HG03103 (cell line): Measurements from ENCODE around the gene PRTG.
"Not testable (repeated sequence)": the region's sequence is repeated elsewhere in the genome, so short reads cannot be mapped to it uniquely, and the experiment has no call there.

Experiments used
- ATAC-seq: cut with Tn5 transposase; IDR thresholded peaks from one replicate; pipeline ENCODE4 v1.9.1; 2021; ENCODE audit warnings: low read depth; ENCODE audit not compliant: unreplicated experiment

The PRTG gene

GRCh38 chr15:55742927-55743728 lies at the start of gene PRTG:
TSS of gene PRTG (minus strand) at chr15:55743152. CDS start at chr15:55742931, 221 bp downstream.
- ATAC-seq: no peak

- ATAC-seq: no peak
Measured at GRCh38 chr15:55791551-55792400, 48.8 kb upstream of the PRTG start.

- ATAC-seq: no peak
Measured at GRCh38 chr15:55789066-55789660, 46.2 kb upstream of the PRTG start.

GRCh38 chr15:55786341-55786740 lies 43.4 kb upstream of the PRTG start:
- no peak for ATAC-seq

- not testable (repeated sequence) for ATAC-seq
Measured at GRCh38 chr15:55785593-55785992, 42.6 kb upstream of the PRTG start.

- no peak for ATAC-seq
Measured at GRCh38 chr15:55784286-55784685, 41.3 kb upstream of the PRTG start.

GRCh38 chr15:55782901-55783300 lies 39.9 kb upstream of the PRTG start:
- no peak for ATAC-seq

- no peak for ATAC-seq
Measured at GRCh38 chr15:55780292-55780691, 37.3 kb upstream of the PRTG start.

GRCh38 chr15:55778932-55779331 lies 36.0 kb upstream of the PRTG start:
- no peak for ATAC-seq

- no peak for ATAC-seq
Measured at GRCh38 chr15:55775316-55775715, 32.4 kb upstream of the PRTG start.

GRCh38 chr15:55774113-55774970 lies 31.4 kb upstream of the PRTG start:
- peak; percentile 74 for ATAC-seq

- ATAC-seq: no peak
Measured at GRCh38 chr15:55770806-55771205, 27.9 kb upstream of the PRTG start.

- no peak for ATAC-seq
Measured at GRCh38 chr15:55770261-55770660, 27.3 kb upstream of the PRTG start.

- ATAC-seq: no peak
Measured at GRCh38 chr15:55768670-55769185, 25.8 kb upstream of the PRTG start.

GRCh38 chr15:55766676-55767075 lies 23.7 kb upstream of the PRTG start:
- ATAC-seq: no peak

- ATAC-seq: no peak
Measured at GRCh38 chr15:55764398-55764797, 21.4 kb upstream of the PRTG start.

- ATAC-seq: no peak
Measured at GRCh38 chr15:55758580-55758986, 15.6 kb upstream of the PRTG start.

GRCh38 chr15:55753433-55753832 lies 10.5 kb upstream of the PRTG start:
- not testable (repeated sequence) for ATAC-seq

- no peak for ATAC-seq
Measured at GRCh38 chr15:55750706-55751105, 7.8 kb upstream of the PRTG start.
